HG03565 (cell line): Measurements from ENCODE around the gene NOXO1.
A peak's percentile ranks its signal among the peaks of the same experiment; 100 is the strongest.
"Not testable (repeated sequence)": the region's sequence is repeated elsewhere in the genome, so short reads cannot be mapped to it uniquely, and the experiment has no call there.

Experiments
- ATAC-seq: cut with Tn5 transposase; IDR thresholded peaks from one replicate; pipeline ENCODE4 v1.9.1; 2021; ENCODE audit warnings: mild to moderate bottlenecking, moderate library complexity; ENCODE audit not compliant: unreplicated experiment

NOXO1 gene

GRCh38 chr16:1942810-1943726, 38.2 kb downstream of the NOXO1 start, which contains the start of gene MSRB1:
Gene MSRB1 (minus strand): TSS chr16:1943199. CDS start chr16:1943156, 43 bp downstream.
- peak; percentile 87 for ATAC-seq

- no peak for ATAC-seq
These were observed 39.0 kb downstream of the NOXO1 start for GRCh38 chr16:1942047-1942809.

DNA sequence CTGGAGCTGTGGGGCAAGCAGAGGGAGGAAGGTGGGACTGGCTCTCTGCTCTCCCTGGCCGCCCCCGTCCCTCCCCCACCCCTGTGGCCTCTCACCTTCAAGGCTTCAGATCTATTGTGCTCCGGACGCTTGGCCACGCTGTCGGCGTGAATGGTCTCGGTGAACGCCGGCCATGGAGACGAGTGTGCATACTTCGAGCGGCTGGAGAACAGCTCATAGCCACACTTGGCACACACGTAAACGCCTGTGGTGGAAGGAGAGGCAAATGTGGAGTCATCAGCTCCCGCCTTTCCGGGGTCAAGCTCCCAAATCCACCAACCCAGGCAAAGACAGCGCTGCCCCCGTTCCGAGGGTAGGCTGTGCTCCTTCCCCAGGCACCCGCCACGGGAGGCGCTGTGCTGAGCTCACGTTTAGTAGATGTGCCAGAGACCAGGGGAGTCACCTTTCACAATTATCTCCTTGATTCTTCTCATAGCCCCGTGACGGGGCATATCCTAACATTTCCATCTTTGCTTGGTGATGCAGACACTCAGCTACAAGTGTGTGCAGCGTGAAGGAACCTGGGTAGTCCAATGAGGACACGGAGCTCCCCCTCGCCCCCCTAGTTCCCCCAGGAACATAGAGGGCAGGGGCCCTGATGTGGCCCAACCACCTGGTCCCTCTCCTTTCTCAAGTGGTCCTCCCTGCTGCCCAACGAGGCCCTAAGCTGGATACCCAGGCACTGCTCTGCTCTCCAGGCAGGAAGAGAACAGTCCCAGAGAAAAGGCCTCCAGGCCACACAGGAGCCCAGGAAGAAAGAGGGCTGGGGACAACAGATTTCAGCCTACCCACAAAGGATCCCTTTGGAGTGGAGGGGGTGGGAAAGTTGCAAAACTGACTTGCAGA, 39.9 kb downstream of the NOXO1 start:
- ATAC-seq: no peak

DNA sequence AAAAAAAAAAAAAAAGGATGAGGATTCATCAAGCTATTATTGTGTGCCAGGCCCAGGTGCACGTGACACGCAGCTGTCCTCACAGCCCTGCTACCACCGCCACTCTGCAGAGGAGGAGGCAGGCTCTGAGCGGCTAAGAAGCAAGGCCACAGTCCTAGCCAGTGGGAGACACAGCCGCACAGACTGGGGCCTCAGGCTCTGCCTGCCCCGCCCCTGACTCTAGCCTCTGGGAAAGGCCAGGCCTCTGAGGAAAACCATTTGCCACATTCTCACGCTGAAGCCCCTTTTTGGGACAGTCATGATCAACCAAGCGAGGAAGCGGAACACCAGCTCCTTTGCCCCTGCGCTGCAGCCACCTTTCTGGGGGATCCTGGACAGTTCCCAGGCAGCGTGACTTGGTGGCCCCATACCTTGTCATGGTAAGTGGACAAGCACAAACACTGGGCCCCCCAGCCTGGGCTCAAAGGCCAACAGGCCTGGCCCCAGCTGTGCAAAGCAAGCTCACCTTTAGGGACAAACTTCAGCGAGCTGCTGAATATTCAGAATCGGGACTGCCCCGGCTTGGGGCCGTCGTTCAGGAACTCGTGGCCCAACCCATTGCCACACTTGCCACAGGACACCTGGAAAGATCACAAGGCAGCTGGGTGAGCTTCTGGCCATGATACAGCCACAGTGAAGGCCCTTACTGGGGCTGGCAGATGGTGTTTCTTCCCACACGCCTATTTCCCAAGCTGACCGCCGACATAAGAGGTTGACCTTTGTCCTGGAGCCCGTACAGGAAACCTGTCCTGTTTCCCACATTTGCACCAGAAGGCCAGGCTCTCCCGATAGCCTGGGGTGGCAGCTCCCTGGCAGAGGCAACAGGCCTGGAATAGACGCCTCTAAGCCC, 40.8 kb downstream of the NOXO1 start:
- no peak for ATAC-seq

DNA sequence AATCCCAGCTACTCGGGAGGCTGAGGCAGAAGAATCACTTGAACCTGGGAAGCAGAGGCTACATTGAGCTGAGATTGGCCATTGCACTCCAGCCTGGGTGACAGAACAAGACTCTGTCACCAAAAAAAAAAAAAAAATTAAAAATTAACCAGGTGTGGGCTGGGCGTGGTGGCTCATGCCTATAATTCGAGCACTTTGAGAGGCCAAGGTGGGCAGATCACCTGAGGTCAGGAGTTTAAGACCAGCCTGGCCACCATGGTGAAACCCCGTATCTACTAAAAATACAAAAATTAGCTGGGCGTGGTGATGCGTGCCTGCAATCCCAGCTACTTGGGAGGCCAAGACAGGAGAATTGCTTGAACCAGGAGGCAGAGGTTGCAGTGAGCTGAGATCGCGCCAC, 41.4 kb downstream of the NOXO1 start:
- ATAC-seq: not testable (repeated sequence)

DNA sequence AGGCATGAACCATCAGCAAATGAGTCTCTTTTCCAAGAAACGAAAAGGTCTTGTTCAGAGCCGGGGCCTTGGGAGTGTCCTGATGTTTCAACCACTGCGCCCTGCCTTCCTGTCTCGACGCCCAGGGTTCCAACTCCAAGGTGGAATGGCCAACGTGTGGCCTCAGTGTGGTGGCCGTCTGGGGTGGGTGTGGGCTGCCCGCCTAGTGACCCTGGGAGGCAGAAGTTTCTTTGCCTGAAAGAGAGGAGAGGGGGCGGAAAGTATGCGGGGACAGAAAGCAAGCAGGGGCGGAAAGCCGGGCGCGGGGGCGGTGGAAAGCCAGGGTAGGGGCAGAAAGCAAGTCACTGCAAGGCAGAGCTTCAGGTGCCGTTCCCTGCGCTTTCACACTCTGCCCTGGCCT, 42.4 kb downstream of the NOXO1 start:
- ATAC-seq: no peak

DNA sequence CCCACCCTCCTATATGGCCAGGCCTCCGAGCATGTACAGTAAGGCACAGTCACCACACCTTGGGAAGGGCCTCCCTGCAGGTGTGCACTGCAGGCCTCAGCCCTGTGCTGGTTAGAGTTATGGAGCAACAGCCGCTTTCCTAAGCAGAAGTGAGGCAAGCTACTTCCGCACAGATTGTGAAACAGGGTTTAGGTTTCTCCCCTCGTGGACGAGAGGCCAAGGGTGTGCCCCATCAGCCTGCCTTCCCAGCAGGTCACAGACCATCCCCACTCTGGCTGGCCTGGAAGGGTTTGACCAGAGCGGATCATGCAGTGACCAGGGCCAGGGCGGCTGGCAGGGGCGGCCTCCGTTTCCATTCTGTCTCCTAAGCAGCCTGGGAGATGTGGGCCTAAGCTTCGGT, 43.0 kb downstream of the NOXO1 start:
- no peak for ATAC-seq

- no peak for ATAC-seq
These were observed 44.3 kb downstream of the NOXO1 start for GRCh38 chr16:1936945-1937479.

DNA sequence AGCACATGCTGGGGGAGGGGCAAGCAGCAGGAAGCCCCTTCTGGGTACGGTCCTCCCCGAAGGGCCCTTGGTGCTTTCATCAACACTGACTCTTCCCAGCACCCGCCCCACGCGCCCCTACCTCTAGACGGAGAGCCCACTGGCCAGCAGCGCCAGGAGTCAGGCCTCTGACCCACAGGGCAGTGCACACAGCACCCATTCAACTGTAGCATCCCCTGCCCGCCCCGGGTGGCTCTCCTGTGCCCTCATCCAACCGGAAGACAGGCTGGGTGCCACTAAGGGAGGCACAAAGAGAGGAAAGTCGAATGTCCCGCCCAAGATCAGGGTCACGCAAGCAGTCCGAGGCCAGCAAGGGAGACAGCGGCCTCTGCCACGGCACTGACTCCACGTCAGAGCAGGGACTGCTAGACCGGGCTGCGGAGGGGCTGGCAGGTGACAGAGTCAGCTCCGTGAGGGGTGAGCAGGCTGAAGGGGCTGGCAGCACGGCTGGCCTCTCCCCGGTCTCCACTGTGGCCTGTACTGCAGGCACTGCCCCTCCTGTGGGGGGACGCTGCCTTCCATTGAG, 48.1 kb downstream of the NOXO1 start:
- no peak for ATAC-seq

DNA sequence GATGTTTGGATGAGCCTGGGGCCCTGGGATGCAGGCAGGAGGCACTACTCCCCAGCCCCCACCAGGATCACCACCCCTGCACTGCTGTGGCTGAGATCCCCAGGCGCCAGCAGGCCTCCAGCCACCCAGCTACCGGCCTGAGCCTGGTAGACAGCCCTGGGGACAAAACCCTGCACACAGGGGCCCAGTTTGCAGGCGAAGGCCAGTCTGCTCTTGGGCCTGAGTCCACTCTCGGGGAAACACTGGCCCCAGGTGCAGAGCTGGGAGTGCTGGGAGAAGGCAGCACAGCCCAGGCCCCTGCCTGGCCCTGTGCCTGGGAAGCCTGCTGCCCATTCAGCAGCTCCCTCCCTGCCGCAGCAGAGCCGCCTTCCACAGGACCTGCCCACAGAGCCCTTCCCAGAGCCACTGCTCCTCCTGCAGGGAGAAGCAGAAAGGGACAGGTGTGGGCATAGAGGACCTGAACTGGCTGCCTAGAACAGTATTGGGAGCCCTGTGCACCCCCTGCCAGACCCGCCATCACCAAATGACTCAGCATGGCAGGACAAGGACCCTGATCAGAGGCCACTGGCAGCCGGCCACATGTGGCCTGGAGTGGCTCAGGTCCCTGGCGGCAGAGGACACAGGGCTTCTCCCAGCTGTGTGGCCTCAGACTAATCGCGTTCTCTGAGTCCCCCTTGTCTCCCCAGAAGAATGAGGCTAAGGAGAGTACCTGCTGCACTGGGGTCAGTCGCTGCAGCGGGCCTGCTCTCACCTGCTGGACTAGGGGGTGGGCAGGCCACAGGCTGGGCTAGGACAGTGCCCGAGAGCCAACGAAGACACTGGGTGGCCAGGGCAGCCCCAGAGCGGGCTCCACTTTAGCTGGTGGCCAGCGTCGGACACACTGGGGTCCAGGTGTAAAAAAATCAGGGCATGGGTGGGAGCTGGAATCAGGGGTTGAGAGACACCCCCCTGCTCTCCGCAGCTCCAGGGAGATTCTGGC, 48.9 kb downstream of the NOXO1 start:
- no peak for ATAC-seq

- ATAC-seq: no peak
These were observed 50.9 kb downstream of the NOXO1 start for GRCh38 chr16:1930338-1930720.

DNA sequence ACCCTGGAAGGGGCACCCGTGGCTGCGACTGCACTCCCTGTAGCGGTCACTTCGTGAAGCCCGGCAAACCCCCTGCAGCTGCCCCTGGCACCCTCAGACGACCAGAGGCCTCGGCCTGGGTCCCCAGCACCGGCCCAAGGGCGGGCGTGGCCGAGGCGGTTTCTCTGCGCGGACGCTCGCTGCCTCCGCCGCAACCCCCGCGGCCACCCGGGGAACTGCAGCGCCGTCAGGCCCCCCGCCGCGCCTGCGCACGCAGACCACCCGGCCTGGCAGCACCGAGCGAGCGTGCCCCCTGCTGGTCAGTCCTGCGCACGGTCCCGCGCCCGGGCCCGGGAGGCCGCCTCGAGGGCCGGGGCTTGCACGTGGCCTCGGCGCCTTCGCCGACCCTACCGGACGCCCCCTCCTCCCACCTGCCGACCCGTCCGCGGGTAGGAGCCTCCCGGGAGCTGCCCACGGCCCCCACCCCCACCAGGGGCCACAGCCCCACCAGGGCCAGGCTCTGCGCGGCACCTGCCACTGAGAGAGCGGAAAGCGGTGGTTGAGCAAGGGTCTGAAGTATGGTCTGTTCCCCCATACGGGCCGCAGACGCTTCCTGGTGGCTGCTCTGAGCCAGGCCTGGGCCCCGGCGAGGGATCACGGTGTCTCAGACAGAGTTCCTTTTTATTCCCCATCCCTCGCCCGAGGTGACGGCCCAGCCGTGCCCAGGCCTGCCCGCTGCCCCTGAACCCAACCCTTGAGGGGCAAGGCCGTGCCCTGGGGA, 51.5 kb downstream of the NOXO1 start:
- peak; percentile 86 for ATAC-seq

- no peak for ATAC-seq
These were observed 52.2 kb downstream of the NOXO1 start for GRCh38 chr16:1929105-1929504.
